ENCODE data around the gene ADCY2.

The ADCY2 gene

DNA sequence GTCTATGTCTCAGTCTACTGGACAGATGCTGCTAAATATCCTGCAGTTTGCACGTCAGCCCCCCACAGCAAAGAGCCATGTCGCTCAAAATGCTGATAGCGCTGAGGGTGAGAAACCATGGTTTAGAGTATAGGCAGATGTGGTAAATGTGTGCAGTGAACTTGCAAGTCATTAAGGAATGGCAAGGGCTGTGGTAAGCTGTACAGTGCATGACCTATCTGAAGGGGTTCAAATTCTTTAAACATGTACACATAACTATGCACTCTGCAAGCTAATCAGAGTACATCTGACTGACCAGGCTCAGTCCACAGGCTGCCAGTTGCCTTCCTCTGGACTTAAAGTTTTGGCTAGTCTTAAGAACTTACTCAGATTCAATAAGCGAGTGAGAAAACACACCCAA, 284.3 kb downstream of the ADCY2 start:
- Histone ChIP-seq H4K8ac (ENCODE audit: low read depth, low read length) (no peak overlapping the region), H3K56ac (ENCODE audit: low read length) (no peak overlapping the region), H3K4me1 (ENCODE audit: control insufficient read depth, low read depth, low read length) (no peaks in the 10 kb centered on the region), H3K27me3 (ENCODE audit: insufficient read depth, low read length, poor library complexity) (no peaks in the 10 kb centered on the region), H3K79me2 (ENCODE audit: control insufficient read depth, insufficient read depth, low read length) (peaks cover 2% of the 10 kb centered on the region), H2BK15ac (replicated peaks; ENCODE audit: low read depth) (no peak overlapping the region), H3K4me2 (ENCODE audit: low read length) (no peak overlapping the region), H3K23ac (ENCODE audit: low read length) (no peak overlapping the region), H3K36me3 (ENCODE audit: control insufficient read depth, insufficient read depth, low read length) (no peaks in the 10 kb centered on the region), H3K27ac (ENCODE audit: low read depth, low read length) (no peak overlapping the region), H2BK5ac (ENCODE audit: low read length) (no peak overlapping the region), H2AK5ac (ENCODE audit: low read length) (no peak overlapping the region), H4K5ac (ENCODE audit: low read length) (no peak overlapping the region), H3K79me1 (ENCODE audit: low read length) (peaks cover 9% of the 10 kb centered on the region), H3K18ac (ENCODE audit: low read length) (no peak overlapping the region), H3K4ac (ENCODE audit: low read depth, low read length) (no peak overlapping the region), H2BK120ac (ENCODE audit: low read depth, low read length) (no peak overlapping the region), H3K4me3 (ENCODE audit: low read length) (no peak overlapping the region), H3K9ac (ENCODE audit: low read length) (no peak overlapping the region)
- no peak for DNase-seq
- no CpG with 5 or more reads among the region's 4 CpGs for WGBS (ENCODE audit: extremely low coverage, insufficient coverage, low lambda C conversion rate)

DNA sequence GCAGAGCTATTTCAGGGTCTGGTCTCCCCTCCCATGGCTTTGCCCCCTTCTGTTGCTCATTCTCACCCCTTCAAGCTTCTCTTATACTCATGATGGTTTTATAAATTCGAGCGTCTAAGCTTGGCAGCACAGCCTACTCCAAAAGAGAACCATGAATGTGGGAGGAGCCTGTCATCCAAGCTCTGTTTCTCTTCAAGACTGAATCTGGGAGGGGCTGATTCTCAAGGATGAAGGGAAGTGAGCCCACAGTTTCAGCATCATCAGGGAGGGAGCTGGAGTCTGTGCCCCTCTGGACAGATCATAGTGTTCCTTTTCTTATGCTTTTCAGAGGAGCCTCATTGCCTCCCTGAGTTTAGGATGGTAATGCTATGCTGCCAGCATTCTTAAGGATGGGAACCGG, 286.4 kb downstream of the ADCY2 start:
- Histone ChIP-seq H3K79me2 (ENCODE audit: control insufficient read depth, insufficient read depth, low read length) (peaks cover 2% of the 10 kb centered on the region), H4K5ac (ENCODE audit: low read length) (no peak overlapping the region), H3K79me1 (ENCODE audit: low read length) (peaks cover 9% of the 10 kb centered on the region), H3K18ac (ENCODE audit: low read length) (no peak overlapping the region), H3K4ac (ENCODE audit: low read depth, low read length) (no peak overlapping the region), H2BK5ac (ENCODE audit: low read length) (no peak overlapping the region), H4K8ac (ENCODE audit: low read depth, low read length) (no peak overlapping the region), H2AK5ac (ENCODE audit: low read length) (no peak overlapping the region), H3K9ac (ENCODE audit: low read length) (no peak overlapping the region), H3K4me3 (ENCODE audit: low read length) (no peak overlapping the region), H3K36me3 (ENCODE audit: control insufficient read depth, insufficient read depth, low read length) (no peaks in the 10 kb centered on the region), H3K27me3 (ENCODE audit: insufficient read depth, low read length, poor library complexity) (no peaks in the 10 kb centered on the region), H3K27ac (ENCODE audit: low read depth, low read length) (no peak overlapping the region), H3K56ac (ENCODE audit: low read length) (no peak overlapping the region), H2BK120ac (ENCODE audit: low read depth, low read length) (no peak overlapping the region), H3K4me2 (ENCODE audit: low read length) (no peak overlapping the region), H3K4me1 (ENCODE audit: control insufficient read depth, low read depth, low read length) (no peaks in the 10 kb centered on the region), H3K23ac (ENCODE audit: low read length) (no peak overlapping the region), H2BK15ac (replicated peaks; ENCODE audit: low read depth) (no peak overlapping the region)
- no peak for DNase-seq
- no CpG with 5 or more reads among the region's 3 CpGs for WGBS (ENCODE audit: extremely low coverage, insufficient coverage, low lambda C conversion rate)

DNA sequence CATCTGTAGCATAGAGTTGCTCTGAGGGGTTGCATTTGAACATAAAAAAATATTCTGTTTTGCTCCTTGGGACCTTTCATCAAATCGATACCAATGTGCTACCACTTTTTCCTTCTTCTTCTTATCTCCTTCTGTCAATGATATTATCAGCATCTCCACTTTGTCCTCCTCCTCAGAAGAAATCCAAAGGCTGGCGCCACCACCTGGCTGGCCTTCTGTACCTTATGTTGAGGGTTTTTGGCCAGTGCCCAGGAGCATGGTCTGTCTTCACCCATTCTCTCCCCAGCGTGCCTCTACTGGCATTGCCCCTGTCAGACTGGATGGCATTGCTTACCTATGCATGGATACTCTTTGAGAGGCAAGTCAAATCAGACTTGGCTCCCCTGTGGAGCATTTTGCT, 287.8 kb downstream of the ADCY2 start:
- Histone ChIP-seq H4K8ac (ENCODE audit: low read depth, low read length) (no peak overlapping the region), H3K36me3 (ENCODE audit: control insufficient read depth, insufficient read depth, low read length) (no peaks in the 10 kb centered on the region), H3K9ac (ENCODE audit: low read length) (no peak overlapping the region), H3K79me2 (ENCODE audit: control insufficient read depth, insufficient read depth, low read length) (peaks cover 2% of the 10 kb centered on the region), H2AK5ac (ENCODE audit: low read length) (no peak overlapping the region), H3K4me2 (ENCODE audit: low read length) (no peak overlapping the region), H4K5ac (ENCODE audit: low read length) (no peak overlapping the region), H3K4ac (ENCODE audit: low read depth, low read length) (no peak overlapping the region), H2BK15ac (replicated peaks; ENCODE audit: low read depth) (no peak overlapping the region), H3K4me3 (ENCODE audit: low read length) (no peak overlapping the region), H3K23ac (ENCODE audit: low read length) (no peak overlapping the region), H3K27ac (ENCODE audit: low read depth, low read length) (no peak overlapping the region), H3K79me1 (ENCODE audit: low read length) (peaks cover 8% of the 10 kb centered on the region), H3K27me3 (ENCODE audit: insufficient read depth, low read length, poor library complexity) (no peaks in the 10 kb centered on the region), H3K56ac (ENCODE audit: low read length) (no peak overlapping the region), H3K18ac (ENCODE audit: low read length) (no peak overlapping the region), H2BK5ac (ENCODE audit: low read length) (no peak overlapping the region), H2BK120ac (ENCODE audit: low read depth, low read length) (no peak overlapping the region), H3K4me1 (ENCODE audit: control insufficient read depth, low read depth, low read length) (no peaks in the 10 kb centered on the region)
- no CpG with 5 or more reads among the region's 3 CpGs for WGBS (ENCODE audit: extremely low coverage, insufficient coverage, low lambda C conversion rate)
- peak; percentile 26 for DNase-seq

DNA sequence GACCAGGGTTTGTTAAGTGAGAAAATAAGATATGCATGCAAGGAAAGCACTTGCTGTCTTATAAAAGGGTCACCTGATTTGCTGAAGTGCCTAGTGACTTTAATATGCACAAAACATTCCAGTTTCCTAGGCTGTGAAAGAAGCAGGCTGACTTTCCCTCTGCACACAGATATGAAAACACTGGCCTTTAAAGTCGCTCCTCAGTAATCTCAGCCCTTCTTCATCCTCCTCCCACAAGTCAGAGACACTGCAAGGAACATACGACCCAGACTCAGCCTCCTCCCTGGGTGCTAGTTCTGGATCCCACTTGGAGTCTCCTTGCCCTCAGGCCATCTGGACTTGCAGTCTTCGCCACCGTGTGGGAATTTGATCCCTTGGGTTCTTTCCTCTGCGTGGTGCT, 288.9 kb downstream of the ADCY2 start:
- Histone ChIP-seq H2BK15ac (replicated peaks; ENCODE audit: low read depth) (no peak overlapping the region), H3K4me1 (ENCODE audit: control insufficient read depth, low read depth, low read length) (no peaks in the 10 kb centered on the region), H3K27me3 (ENCODE audit: insufficient read depth, low read length, poor library complexity) (no peaks in the 10 kb centered on the region), H3K79me1 (ENCODE audit: low read length) (peaks cover 8% of the 10 kb centered on the region), H4K5ac (ENCODE audit: low read length) (no peak overlapping the region), H3K27ac (ENCODE audit: low read depth, low read length) (no peak overlapping the region), H3K23ac (ENCODE audit: low read length) (no peak overlapping the region), H3K4me3 (ENCODE audit: low read length) (no peak overlapping the region), H3K18ac (ENCODE audit: low read length) (no peak overlapping the region), H3K56ac (ENCODE audit: low read length) (no peak overlapping the region), H3K4me2 (ENCODE audit: low read length) (no peak overlapping the region), H2BK120ac (ENCODE audit: low read depth, low read length) (no peak overlapping the region), H3K79me2 (ENCODE audit: control insufficient read depth, insufficient read depth, low read length) (peaks cover 2% of the 10 kb centered on the region), H3K4ac (ENCODE audit: low read depth, low read length) (no peak overlapping the region), H3K36me3 (ENCODE audit: control insufficient read depth, insufficient read depth, low read length) (no peaks in the 10 kb centered on the region), H2AK5ac (ENCODE audit: low read length) (no peak overlapping the region), H2BK5ac (ENCODE audit: low read length) (no peak overlapping the region), H3K9ac (ENCODE audit: low read length) (no peak overlapping the region), H4K8ac (ENCODE audit: low read depth, low read length) (no peak overlapping the region)
- DNase-seq = no peak
- WGBS (ENCODE audit: extremely low coverage, insufficient coverage, low lambda C conversion rate) = no CpG with 5 or more reads among the region's 5 CpGs

DNA sequence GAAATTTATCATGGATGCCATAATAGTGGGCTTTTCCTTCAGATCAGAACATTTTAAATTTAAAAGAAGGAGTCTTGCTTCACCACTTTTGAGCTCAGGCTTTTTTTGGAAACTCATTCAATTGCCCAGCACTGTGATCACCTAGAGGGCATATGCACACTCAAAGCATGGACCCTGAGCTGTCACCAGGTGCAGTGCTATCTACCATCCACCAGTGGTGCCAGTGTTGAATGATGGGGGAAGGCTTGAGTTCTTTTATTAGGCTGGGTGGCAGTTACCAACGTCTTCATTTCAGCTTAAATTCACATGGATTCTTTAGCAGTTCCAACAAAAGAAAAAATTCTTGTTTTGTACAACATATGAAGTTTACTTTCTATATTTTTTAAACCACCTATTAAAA, 290.9 kb downstream of the ADCY2 start:
- Histone ChIP-seq H3K79me2 (ENCODE audit: control insufficient read depth, insufficient read depth, low read length) (peaks cover 2% of the 10 kb centered on the region), H3K4me1 (ENCODE audit: control insufficient read depth, low read depth, low read length) (no peaks in the 10 kb centered on the region), H2BK120ac (ENCODE audit: low read depth, low read length) (no peak overlapping the region), H2AK5ac (ENCODE audit: low read length) (no peak overlapping the region), H3K4me3 (ENCODE audit: low read length) (no peak overlapping the region), H4K8ac (ENCODE audit: low read depth, low read length) (no peak overlapping the region), H4K5ac (ENCODE audit: low read length) (no peak overlapping the region), H3K79me1 (ENCODE audit: low read length) (peaks cover 5% of the 10 kb centered on the region), H3K36me3 (ENCODE audit: control insufficient read depth, insufficient read depth, low read length) (no peaks in the 10 kb centered on the region), H3K4me2 (ENCODE audit: low read length) (no peak overlapping the region), H3K56ac (ENCODE audit: low read length) (no peak overlapping the region), H3K27ac (ENCODE audit: low read depth, low read length) (no peak overlapping the region), H3K9ac (ENCODE audit: low read length) (no peak overlapping the region), H2BK5ac (ENCODE audit: low read length) (no peak overlapping the region), H3K27me3 (ENCODE audit: insufficient read depth, low read length, poor library complexity) (no peaks in the 10 kb centered on the region), H3K4ac (ENCODE audit: low read depth, low read length) (no peak overlapping the region), H3K23ac (ENCODE audit: low read length) (no peak overlapping the region), H3K18ac (ENCODE audit: low read length) (no peak overlapping the region), H2BK15ac (replicated peaks; ENCODE audit: low read depth) (no peak overlapping the region)
- peak; percentile 54 for DNase-seq
- no CpG with 5 or more reads among the region's 1 CpG for WGBS (ENCODE audit: extremely low coverage, insufficient coverage, low lambda C conversion rate)

DNA sequence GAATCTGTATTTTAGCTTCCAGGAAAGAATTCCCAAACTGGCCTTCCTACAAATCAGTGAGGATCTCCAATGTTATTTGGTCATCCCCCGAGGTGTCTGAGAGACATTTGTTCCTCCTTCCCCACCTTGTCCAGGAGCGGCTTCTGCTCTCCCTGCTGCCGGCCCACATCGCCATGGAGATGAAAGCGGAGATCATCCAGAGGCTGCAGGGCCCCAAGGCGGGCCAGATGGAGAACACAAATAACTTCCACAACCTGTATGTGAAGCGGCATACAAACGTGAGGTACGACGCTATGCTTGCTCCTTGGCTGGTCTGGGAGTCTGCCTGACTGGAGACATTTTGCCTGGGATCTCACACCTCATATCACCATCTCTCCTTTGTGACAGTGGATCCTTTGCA, 294.6 kb downstream of the ADCY2 start:
- Histone ChIP-seq H3K9ac (ENCODE audit: low read length) (no peak overlapping the region), H3K4me1 (ENCODE audit: control insufficient read depth, low read depth, low read length) (no peaks in the 10 kb centered on the region), H3K4me2 (ENCODE audit: low read length) (no peak overlapping the region), H3K4ac (ENCODE audit: low read depth, low read length) (no peak overlapping the region), H2BK120ac (ENCODE audit: low read depth, low read length) (no peak overlapping the region), H4K8ac (ENCODE audit: low read depth, low read length) (no peak overlapping the region), H3K79me2 (ENCODE audit: control insufficient read depth, insufficient read depth, low read length) (no peaks in the 10 kb centered on the region), H3K4me3 (ENCODE audit: low read length) (no peak overlapping the region), H3K56ac (ENCODE audit: low read length) (no peak overlapping the region), H3K27ac (ENCODE audit: low read depth, low read length) (no peak overlapping the region), H2AK5ac (ENCODE audit: low read length) (no peak overlapping the region), H3K36me3 (ENCODE audit: control insufficient read depth, insufficient read depth, low read length) (no peaks in the 10 kb centered on the region), H4K5ac (ENCODE audit: low read length) (no peak overlapping the region), H2BK5ac (ENCODE audit: low read length) (no peak overlapping the region), H3K27me3 (ENCODE audit: insufficient read depth, low read length, poor library complexity) (no peaks in the 10 kb centered on the region), H3K18ac (ENCODE audit: low read length) (no peak overlapping the region), H3K79me1 (ENCODE audit: low read length) (no peaks in the 10 kb centered on the region), H3K23ac (ENCODE audit: low read length) (no peak overlapping the region), H2BK15ac (replicated peaks; ENCODE audit: low read depth) (no peak overlapping the region)
- no peak for DNase-seq
- no CpG with 5 or more reads among the region's 10 CpGs for WGBS (ENCODE audit: extremely low coverage, insufficient coverage, low lambda C conversion rate)

Measured in mesendoderm (in vitro differentiated cells).